Stimulated activated CD4-positive, alpha-beta T cell treated with anti-CD3 and anti-CD28 coated beads, Interleukin-1b, Interleukin-23, amount 100 ng/mL, for 24 hours (primary cell): ENCODE data around the gene POLR2M.

Experiments used
- DNase-seq, 4 experiments: peaks; one replicate each; pipeline ENCODE4 v3.0.0-alpha.2; 2020; ENCODE audit warnings: low read depth in 4 of 4, low spot score in 1 of 4

POLR2M gene

GRCh38 chr15:57706405-57707209 is at the start of gene POLR2M:
Gene POLR2M (plus strand): TSS chr15:57706714. CDS start chr15:57706843, 129 bp downstream.
- DNase-seq = peak; percentile 73 to 85 (median 80)

- no peak for DNase-seq
Measured at GRCh38 chr15:57657619-57658018, 48.9 kb upstream of the POLR2M start.

- no peak for DNase-seq
Measured at GRCh38 chr15:57662091-57662744, 44.3 kb upstream of the POLR2M start.

GRCh38 chr15:57662802-57663201 is 43.7 kb upstream of the POLR2M start:
- no peak for DNase-seq

DNA sequence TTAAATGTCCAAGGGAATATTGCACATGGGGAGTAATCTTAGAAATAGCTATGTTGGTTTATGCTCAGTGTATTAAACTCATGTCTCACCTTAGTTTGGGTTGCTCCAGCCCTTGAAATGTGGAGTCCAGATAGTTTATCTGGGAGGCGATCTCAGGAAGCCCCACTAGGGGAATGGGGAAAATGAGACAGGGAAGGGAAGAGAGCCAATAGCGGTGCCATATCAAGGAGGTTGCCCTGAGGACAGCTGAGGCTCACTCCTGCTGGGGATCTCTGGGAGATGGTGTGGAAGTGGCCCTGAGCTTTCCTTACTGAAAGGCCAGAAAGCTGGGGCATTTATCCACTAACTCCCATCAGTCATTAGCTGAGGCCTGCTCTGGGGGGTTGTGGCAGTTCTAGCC is 43.3 kb upstream of the POLR2M start:
- no peak for DNase-seq

DNA sequence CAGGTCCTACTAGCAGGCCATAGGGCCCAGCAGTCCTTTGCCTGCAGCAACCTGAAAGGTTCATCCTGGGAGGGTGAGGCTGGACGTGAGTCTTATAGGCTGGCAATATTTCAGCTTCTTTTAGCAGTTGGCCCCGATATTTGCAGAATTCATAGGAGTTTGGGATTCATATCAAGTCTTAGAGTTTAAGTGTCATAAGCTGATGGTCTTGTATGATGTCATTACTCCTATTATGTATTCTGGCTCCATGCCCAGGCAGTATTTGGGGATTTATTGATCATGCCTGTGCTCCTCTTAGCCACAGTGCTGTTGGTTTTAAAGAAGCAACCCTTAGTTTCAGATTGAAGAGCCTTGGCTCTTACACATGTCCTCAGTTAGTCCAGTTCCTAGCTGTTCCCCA is 41.3 kb upstream of the POLR2M start:
- DNase-seq = no peak

- no peak for DNase-seq
Measured at GRCh38 chr15:57665939-57666338, 40.6 kb upstream of the POLR2M start.

GRCh38 chr15:57667171-57667849 is 39.2 kb upstream of the POLR2M start:
- DNase-seq = no peak

DNA sequence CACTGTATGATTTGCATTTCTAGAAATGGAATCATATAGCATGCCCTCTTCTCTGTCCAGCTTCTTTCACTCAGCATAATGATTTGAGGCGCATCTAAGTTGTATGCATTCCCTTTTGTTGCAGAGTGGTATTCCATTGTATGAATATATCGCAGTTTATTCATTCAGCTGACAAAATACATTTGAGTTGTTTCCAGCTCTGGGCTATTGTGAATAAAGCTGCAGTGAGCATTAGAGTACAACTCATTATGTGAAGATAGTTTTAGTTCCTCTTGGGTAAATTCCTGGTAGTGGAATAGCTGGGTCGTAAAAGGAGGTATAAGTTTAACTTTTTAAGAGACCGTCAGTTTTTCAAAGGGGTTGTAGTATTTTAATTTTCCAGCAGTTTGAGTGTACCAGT is 38.5 kb upstream of the POLR2M start:
- DNase-seq = no peak

GRCh38 chr15:57671636-57672035 is 34.9 kb upstream of the POLR2M start:
- no peak for DNase-seq

DNA sequence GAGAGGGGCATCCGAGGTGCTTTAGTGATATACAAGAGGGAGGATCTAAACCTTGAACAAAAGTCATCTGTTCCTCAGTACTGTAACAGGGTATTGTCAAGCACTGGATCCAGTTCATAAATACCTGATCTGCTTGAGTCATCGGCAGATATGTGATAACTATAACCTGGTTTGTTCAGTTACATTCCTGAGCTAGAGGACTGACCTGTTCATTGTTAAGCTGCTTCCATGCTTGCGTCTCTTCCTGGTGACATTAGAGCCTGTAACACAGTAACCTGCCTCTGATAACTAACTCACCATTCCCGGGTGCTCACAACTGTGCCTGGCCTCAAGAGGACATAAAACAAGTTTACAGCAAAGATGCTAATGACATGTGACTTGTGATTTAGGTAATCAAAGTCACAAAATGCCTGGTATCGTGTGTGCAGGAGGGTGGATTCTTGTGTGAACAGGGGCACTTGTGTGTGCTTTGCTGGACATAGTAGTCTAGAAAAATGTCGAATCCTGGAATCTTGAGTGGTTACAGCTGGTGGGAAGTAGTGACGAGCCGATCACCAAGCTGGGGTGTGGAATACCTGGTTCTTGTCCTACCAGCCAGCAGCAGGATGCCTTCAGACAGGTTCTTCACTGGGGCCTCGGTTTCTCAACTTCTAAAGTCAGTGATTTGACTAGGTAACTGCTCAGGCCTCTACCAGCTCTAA is 30.9 kb upstream of the POLR2M start:
- no peak for DNase-seq

DNA sequence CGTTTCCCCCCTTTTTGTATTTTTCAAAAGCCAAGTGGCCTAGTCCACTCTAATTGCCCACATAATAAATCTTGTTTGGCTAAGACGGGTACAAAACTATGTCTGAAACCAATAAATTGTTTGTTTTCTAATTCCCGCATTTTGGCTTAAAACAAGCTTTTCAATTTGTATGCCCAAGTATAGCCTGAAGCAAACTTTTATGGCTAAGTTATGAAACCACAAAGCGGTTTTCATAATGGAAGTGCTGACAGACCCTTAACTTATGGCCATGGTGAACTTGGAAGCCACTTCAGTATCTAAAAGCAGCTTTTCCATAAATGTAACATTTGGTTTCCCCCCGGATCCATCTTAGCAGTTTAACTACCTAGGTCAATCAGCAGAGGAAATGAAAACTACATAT is 29.9 kb upstream of the POLR2M start:
- no peak for DNase-seq

- DNase-seq = no peak
Measured at GRCh38 chr15:57677204-57677603, 29.3 kb upstream of the POLR2M start.

GRCh38 chr15:57680021-57680420 is 26.5 kb upstream of the POLR2M start:
- no peak for DNase-seq

GRCh38 chr15:57681011-57681410 is 25.5 kb upstream of the POLR2M start:
- no peak for DNase-seq

DNA sequence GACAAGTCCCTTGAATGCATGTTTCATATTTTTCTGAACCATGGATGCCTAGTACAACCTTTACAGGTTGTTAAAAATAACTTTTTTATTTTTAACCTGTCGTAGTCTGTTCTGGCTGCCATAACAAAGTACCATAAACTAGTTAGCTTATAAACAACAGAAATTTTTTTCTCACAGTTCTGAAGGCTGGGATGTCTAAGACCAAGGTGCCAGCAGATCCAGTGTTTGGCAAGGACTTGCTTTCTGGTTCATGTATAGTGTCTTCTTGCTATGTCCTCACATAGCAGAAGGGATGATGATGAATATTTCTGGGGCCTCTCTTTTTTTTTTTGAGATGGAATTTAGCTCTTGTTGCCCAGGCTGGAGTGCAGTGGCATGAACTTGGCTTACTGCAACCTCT is 23.0 kb upstream of the POLR2M start:
- DNase-seq = no peak

DNA sequence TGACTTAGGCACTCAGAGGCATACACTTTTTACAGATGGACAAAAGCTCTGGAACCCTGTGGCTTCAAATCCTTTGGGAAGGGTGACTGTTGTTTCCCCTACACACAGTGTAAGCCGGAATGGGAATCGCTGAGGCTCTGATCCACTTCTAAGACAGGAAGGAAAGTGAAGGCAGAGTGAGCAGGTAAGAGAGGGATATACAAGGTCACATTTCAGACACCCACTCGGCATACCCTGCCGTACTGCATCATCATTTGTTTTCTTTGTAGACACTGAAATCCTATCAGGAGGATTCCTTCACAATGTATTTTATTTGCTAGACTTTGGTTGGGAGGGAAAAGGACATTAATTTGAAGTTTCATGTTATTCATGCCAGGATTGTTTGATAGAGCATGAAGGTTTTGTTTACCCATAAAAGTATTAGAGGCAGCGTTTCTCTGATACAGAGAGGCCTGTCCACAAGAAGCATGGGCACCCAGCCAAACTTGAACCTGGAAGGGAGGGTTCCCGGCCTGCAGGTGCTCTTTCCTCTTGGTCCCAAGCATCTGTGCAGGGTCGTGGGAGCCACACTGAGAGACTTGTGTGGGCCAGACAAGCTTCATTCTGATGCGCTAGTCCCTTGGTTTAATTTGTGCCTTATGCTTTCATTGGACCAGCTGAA is 21.9 kb upstream of the POLR2M start:
- DNase-seq = no peak

DNA sequence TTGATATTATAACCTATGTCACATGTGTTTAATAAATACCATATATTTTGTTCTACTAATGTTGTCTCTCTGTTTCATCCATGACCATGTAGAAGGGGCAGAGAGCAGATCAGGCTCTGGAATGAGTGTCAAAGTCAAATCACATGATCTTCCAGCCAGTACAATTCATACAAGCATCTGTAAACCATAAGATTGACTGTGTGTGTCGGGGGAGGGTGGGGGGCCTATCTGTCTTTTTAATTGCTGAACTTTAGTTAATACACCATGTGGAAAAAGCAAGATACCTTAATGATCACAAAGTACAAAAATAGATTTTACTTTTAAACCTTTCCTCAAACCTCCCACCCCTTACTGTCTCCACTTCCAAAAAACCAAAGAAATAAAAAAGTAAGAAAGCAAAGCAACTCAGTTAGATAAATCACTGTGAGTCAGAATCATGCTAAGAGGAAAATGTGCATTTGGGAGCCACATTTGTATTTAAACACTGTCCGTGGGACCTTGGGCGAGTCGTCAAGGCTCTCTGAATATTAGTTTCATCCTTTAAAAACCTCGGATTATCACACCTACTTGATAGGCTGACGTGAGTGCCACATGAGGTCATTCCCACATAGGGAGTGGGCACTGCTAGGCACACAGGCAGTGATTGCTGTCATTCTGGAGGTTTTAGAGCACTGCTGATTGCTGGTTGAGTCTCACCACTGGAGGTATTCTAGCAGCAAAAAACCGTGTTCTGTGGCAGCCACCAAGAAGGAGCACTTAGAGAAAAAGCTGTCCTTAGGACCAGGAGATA is 21.0 kb upstream of the POLR2M start:
- no peak for DNase-seq

DNA sequence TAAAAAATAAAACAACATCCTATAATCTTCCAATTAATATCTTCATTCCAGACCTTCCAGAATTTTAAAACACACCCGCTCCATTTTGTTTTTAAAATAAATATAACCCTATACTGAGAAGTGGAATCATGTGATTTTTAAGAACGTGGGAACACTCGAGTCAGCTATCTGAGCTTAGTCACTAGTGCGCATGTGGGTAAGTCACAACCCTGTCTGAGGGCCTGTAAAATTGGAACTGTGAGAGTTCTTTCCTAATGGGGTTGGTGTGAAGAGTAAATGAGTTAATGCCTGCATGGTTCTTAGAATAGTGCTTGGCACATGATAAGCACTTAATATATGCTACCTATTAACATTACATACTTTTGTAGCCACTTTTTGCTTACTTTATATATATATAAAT is 19.9 kb upstream of the POLR2M start:
- no peak for DNase-seq

DNA sequence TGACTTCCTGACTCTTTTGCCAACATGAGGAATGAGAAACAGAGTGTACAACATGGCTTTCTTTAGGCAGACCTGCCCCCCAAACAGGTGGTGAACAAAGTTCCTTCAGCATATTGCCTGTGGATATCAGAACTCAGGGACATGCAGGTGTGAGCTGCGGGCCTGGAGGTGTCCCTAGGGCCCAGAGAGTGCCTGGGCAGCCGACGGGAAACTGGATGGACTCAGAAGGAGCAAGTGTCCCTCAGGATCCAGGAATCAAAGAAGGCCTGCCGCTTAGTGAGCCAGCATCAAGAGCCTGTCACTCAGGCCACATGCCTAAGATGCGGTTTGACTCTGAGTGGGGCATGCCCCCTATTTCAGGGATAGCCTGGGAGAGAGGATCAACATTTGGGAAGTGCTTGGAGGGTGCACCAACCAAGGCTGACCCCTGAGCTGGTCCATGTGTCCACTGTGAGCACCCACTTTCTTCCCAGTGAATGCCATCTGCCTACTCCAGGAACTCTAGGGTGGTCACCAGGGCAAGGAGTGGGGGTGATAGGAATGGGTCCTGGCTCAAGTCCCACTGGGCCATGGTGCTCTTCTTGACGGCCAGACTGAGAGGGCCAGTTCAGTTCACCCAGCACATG is 16.1 kb upstream of the POLR2M start:
- DNase-seq = no peak
